ENCODE results near the gene TTYH2.

DNA sequence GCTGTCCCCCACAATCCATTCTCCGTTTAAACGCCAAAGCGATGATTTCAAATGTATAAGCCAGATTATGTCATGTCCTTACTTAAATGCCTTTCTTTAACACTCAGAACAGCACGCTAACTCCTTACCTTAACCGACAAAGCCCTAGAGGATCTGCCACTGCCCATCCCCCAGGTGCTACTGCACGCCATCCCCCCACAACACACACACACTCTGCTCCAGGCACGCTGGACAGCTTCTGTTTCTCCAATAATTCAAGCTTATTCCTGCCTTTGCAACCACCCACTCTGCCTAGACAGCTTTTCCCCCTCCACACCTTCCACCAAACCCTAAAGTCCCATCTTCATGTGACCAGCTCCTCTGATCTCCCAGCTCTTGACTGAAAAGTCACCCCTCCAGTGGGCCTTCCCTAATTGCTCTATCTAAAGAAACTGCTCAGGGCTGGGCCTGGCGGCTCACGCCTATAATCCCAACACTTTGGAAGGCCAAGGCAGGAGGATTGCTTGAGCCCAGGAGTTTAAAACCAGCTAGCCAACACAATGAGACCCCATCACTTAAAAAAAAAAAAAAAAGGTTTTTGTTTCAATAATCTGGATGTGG is 48.8 kb upstream of the TTYH2 start:
- TF ChIP-seq, protein P1, sequence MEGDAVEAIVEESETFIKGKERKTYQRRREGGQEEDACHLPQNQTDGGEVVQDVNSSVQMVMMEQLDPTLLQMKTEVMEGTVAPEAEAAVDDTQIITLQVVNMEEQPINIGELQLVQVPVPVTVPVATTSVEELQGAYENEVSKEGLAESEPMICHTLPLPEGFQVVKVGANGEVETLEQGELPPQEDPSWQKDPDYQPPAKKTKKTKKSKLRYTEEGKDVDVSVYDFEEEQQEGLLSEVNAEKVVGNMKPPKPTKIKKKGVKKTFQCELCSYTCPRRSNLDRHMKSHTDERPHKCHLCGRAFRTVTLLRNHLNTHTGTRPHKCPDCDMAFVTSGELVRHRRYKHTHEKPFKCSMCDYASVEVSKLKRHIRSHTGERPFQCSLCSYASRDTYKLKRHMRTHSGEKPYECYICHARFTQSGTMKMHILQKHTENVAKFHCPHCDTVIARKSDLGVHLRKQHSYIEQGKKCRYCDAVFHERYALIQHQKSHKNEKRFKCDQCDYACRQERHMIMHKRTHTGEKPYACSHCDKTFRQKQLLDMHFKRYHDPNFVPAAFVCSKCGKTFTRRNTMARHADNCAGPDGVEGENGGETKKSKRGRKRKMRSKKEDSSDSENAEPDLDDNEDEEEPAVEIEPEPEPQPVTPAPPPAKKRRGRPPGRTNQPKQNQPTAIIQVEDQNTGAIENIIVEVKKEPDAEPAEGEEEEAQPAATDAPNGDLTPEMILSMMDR (conservative IDR thresholded peaks at IDR 0.05; ENCODE audit: low read depth, low read length), result no peak
- TF ChIP-seq RFX5 (IDR thresholded peaks at IDR 0.05; ENCODE audit: low read depth, low read length), result no peak
- TF ChIP-seq, protein P2, sequence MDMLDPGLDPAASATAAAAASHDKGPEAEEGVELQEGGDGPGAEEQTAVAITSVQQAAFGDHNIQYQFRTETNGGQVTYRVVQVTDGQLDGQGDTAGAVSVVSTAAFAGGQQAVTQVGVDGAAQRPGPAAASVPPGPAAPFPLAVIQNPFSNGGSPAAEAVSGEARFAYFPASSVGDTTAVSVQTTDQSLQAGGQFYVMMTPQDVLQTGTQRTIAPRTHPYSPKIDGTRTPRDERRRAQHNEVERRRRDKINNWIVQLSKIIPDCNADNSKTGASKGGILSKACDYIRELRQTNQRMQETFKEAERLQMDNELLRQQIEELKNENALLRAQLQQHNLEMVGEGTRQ (IDR thresholded peaks at IDR 0.05; ENCODE audit: low read depth, low read length), result no peak
- TF ChIP-seq RAD21 (IDR thresholded peaks at IDR 0.05; ENCODE audit: low read length), result no peak
- no peak for TF ChIP-seq POLR2A (IDR thresholded peaks at IDR 0.05; ENCODE audit: low read depth, low read length)
- TF ChIP-seq SMC3 (IDR thresholded peaks at IDR 0.05; ENCODE audit: low read depth, low read length), result no peak
- no peak for TF ChIP-seq MAFK (IDR thresholded peaks at IDR 0.05; ENCODE audit: low read depth, low read length)
- TF ChIP-seq, protein P3, sequence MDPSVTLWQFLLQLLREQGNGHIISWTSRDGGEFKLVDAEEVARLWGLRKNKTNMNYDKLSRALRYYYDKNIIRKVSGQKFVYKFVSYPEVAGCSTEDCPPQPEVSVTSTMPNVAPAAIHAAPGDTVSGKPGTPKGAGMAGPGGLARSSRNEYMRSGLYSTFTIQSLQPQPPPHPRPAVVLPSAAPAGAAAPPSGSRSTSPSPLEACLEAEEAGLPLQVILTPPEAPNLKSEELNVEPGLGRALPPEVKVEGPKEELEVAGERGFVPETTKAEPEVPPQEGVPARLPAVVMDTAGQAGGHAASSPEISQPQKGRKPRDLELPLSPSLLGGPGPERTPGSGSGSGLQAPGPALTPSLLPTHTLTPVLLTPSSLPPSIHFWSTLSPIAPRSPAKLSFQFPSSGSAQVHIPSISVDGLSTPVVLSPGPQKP (IDR thresholded peaks at IDR 0.05; ENCODE audit: borderline replicate concordance, low read depth, low read length), result no peak
- no peak for TF ChIP-seq NFE2L2 (IDR thresholded peaks at IDR 0.05; ENCODE audit: low read depth, low read length)
- no peak for TF ChIP-seq MXI1 (IDR thresholded peaks at IDR 0.05; ENCODE audit: borderline replicate concordance, low read depth, low read length)
- no peak for TF ChIP-seq RCOR1 (IDR thresholded peaks at IDR 0.05; ENCODE audit: insufficient replicate concordance, low read length)
- TF ChIP-seq MAZ (IDR thresholded peaks at IDR 0.05; ENCODE audit: borderline replicate concordance, low read depth, low read length), result no peak
